GM18907 (cell line): ENCODE data around the gene RFX2.
"Not testable (repeated sequence)": the region's sequence is repeated elsewhere in the genome, so short reads cannot be mapped to it uniquely, and the experiment has no call there.

Source experiments
- ATAC-seq: cut with Tn5 transposase; IDR thresholded peaks from one replicate; pipeline ENCODE4 v1.9.1; 2021; ENCODE audit warnings: mild to moderate bottlenecking, moderate library complexity; ENCODE audit not compliant: unreplicated experiment

The RFX2 gene

GRCh38 chr19:6110360-6110977, at the start of gene RFX2:
RFX2 (minus strand) TSS chr19:6110500; CDS start chr19:6047496, 63,004 bp downstream.
- ATAC-seq: peak; percentile 93

GRCh38 chr19:6156033-6156432, 45.7 kb upstream of the RFX2 start:
- no peak for ATAC-seq

- no peak for ATAC-seq
These were observed 40.0 kb upstream of the RFX2 start for GRCh38 chr19:6150289-6150688.

- ATAC-seq: no peak
These were observed 30.9 kb upstream of the RFX2 start for GRCh38 chr19:6141217-6141616.

- ATAC-seq: no peak
These were observed 28.2 kb upstream of the RFX2 start for GRCh38 chr19:6138511-6138910.

GRCh38 chr19:6138066-6138465, 27.8 kb upstream of the RFX2 start:
- ATAC-seq: no peak

- ATAC-seq: no peak
These were observed 22.9 kb upstream of the RFX2 start for GRCh38 chr19:6133231-6133630.

- ATAC-seq: no peak
These were observed 22.2 kb upstream of the RFX2 start for GRCh38 chr19:6132482-6132881.

- no peak for ATAC-seq
These were observed 17.5 kb upstream of the RFX2 start for GRCh38 chr19:6127716-6128335.

- peak; percentile 43 for ATAC-seq
These were observed 16.2 kb upstream of the RFX2 start for GRCh38 chr19:6126335-6126974.

- no peak for ATAC-seq
These were observed 15.3 kb upstream of the RFX2 start for GRCh38 chr19:6125571-6125989.

GRCh38 chr19:6119031-6119430, 8.7 kb upstream of the RFX2 start:
- no peak for ATAC-seq

GRCh38 chr19:6118043-6118442, 7.7 kb upstream of the RFX2 start:
- no peak for ATAC-seq

GRCh38 chr19:6117534-6117933, 7.2 kb upstream of the RFX2 start:
- no peak for ATAC-seq

- ATAC-seq: no peak
These were observed 6.6 kb upstream of the RFX2 start for GRCh38 chr19:6116749-6117430.

GRCh38 chr19:6115992-6116391, 5.7 kb upstream of the RFX2 start:
- no peak for ATAC-seq

- ATAC-seq: no peak
These were observed 3.4 kb upstream of the RFX2 start for GRCh38 chr19:6113616-6114188.

GRCh38 chr19:6109947-6110346, 353 bp downstream of the RFX2 start:
- no peak for ATAC-seq

- ATAC-seq: no peak
These were observed 1.3 kb downstream of the RFX2 start for GRCh38 chr19:6108721-6109633.

- not testable (repeated sequence) for ATAC-seq
These were observed 3.5 kb downstream of the RFX2 start for GRCh38 chr19:6106643-6107294.
